Measurements from ENCODE around the gene BICC1.
"Not testable (repeated sequence)": the region's sequence is repeated elsewhere in the genome, so short reads cannot be mapped to it uniquely, and the experiment has no call there.

Gene BICC1

GRCh38 chr10:58837826-58838225 lies 325.2 kb downstream of the BICC1 start:
- no peak for DNase-seq

GRCh38 chr10:58838561-58839208 lies 326.0 kb downstream of the BICC1 start:
- DNase-seq, result no peak

DNA sequence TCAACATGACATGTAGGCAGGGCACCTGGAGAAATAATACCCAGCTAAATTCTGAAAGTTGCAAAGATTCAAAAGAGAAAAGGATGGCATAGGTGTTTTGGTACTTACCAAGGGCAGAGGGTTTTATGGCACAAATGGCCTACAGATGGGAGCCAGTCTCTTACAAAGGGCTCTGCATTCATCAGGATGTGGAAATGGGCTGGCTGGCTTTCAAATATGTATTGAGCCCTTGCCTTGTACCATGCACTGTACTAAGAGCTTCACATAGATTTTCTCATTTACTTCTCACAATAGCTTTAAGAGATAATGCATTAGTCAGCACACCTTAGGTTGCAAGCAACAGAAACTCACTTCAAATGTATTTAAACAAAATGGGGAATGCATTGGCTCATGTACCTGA lies 327.1 kb downstream of the BICC1 start:
- no peak for DNase-seq

GRCh38 chr10:58840840-58841435 lies 328.3 kb downstream of the BICC1 start:
- no peak for DNase-seq

GRCh38 chr10:58842860-58843376 lies 330.2 kb downstream of the BICC1 start:
- DNase-seq, result no peak

DNA sequence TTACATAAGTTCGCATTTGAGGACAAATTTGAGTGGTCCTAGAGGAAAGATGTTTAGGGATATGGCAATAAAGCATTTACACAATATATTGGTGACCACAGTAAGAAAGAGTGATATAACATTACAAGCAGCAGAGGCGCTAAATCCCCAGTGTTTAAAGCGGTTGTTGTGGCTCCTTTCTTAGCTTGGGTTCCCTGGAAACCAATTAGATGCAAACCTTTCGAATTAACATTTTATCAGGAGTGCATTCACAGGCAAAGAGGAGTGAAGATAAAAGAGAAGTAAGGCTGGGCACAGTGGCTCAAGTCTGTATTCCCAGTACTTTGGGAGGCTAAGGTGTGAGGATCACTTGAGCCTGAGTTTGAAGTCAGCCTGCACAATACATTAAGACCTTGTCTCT lies 331.1 kb downstream of the BICC1 start:
- no peak for DNase-seq

GRCh38 chr10:58844680-58845079 lies 332.0 kb downstream of the BICC1 start:
- DNase-seq, result no peak

GRCh38 chr10:58846856-58847255 lies 334.2 kb downstream of the BICC1 start:
- DNase-seq, result no peak

GRCh38 chr10:58851606-58852005 lies 338.9 kb downstream of the BICC1 start:
- no peak for DNase-seq

- no peak for DNase-seq
Observed at GRCh38 chr10:58853668-58854067, 341.0 kb downstream of the BICC1 start.

DNA sequence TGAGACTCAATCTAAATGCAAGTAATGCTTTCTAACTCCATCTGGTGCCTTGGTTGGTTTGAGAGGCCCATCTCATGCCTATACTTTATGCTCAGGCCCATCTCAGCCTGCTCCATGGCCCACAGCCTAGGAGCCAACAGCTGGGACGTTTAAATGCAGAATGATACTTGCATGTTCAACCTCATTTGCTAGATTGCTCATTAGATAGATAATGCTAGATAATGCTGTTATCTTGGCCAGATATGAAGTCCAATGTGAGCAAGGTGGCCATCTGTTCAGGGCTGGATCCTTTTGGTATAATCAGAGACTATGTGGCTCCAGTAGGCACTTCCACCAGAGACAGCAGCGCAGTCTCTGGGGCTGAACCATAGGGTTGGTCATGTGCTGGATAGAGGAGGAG lies 342.1 kb downstream of the BICC1 start:
- no peak for DNase-seq

DNA sequence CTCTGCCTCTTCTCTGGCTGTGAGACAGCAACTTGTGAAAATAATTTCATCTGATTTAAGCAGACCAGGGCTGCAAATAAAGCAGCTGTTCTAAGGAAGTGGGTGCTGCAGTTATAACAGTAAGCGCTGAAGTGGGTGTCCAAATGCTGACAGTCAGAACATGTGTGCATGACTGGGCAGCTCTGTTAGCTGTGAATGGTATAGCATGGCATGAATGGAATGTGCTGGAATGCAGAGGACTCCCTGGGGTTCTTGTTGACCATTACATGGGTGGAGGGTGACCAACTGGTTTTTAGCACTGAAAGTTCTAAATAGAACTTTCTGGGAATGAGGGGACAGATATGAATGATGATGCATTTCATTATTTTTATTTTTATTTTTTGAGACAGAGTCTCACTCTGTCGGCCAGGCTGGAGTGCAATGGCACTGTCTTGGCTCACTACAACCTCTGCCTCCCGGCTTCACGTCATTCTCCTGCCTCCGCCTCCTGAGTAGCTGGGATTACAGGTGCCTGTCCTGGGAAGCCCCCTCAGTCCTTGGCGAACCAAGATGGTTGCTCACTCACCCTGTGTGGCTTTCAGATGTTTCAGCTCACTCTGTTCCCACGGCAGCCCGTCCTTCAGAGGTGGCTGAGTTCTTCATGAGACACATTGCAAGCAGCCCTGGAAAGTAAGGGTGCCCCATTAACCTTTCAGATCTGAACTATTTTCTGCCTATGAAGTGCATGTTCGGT lies 344.0 kb downstream of the BICC1 start:
- no peak for DNase-seq

- DNase-seq, result no peak
Observed at GRCh38 chr10:58857251-58857805, 344.7 kb downstream of the BICC1 start.

DNA sequence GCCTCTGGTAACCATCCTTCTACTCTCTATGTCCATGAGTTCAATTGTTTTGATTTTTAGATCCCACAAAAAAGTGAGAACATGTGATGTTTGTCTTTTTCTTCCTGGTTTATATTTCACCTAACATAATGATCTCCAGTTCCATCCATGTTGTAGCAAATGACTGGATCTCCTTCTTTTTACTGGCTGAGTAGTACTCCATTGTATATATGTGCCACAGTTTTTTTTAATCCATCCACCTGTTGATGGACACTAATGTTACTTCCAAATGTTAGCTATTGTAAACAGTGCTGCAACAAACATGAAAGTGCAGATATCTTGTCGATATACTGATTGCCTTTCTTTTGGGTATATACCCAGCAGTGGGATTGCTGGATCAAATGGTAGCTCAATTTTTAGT lies 345.5 kb downstream of the BICC1 start:
- not testable (repeated sequence) for DNase-seq

GRCh38 chr10:58859526-58859925 lies 346.9 kb downstream of the BICC1 start:
- DNase-seq, result no peak

GRCh38 chr10:58867683-58868082 lies 355.0 kb downstream of the BICC1 start:
- no peak for DNase-seq

GRCh38 chr10:58868736-58869435 lies 356.2 kb downstream of the BICC1 start:
- no peak for DNase-seq

DNA sequence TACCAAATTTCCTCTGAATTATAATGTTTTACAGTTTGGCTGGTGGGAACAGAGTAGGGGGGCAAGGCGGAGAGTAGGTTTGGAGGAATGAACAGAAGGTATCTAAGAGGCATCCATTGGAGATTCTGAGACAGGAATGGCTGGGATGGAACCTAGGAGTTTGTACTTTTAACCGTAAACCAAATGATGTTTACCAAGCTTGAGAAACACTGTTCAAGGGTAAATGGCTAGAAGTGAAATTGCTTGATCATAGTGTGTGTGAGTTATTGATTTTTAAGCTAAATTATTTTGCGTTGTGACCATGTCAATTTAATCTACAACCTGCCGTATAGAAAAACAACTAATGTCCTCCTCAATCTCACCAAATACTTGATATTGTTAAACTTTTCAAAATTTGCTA lies 357.4 kb downstream of the BICC1 start:
- DNase-seq, result no peak

- DNase-seq, result no peak
Observed at GRCh38 chr10:58873161-58873560, 360.5 kb downstream of the BICC1 start.
